Fibroblast of upper back skin (primary cell): ENCODE data around the gene HAGH.
A peak's percentile ranks its signal among the peaks of the same experiment; 100 is the strongest.

Experiments used
- DNase-seq: peaks from one replicate; pipeline ENCODE4 v3.0.0-alpha.2; 2013

The HAGH gene

DNA sequence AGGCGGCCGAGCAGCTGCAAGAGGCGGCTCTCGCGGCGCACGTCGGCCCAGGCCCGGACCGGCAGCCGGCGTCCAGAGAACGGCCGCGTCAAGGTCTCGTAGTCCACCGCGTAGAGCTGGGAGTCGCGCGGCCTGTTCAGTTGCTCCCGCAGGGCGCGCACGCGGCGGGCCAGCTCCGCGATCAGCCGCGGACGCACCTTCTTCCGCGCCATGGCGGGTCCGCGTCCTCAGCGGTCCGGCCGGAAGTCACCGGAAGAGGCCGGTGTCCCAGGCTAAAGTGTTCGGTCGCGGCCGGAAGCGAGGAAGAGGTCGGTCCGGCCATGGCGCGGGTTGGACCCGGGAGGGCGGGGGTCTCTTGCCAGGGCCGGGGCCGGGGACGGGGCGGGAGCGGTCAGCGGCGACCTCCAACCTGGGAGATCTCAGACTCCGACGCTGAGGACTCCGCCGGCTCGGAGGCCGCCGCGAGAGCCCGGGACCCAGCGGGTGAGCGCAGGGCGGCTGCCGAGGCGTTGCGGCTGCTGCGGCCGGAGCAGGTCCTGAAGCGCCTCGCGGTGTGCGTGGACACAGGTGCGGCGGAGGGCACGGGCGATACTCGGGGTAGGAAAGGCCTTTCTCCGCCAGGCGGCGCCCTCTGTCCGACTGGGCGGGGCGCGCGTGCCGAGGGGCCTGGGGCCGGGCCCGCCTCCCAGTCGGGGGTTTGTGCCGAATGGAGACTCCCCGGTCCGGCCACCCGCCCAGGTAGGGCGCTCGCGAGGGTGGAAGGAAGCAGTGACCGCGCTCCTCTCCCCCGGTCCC, 53.5 kb downstream of the HAGH start, which contains the start of gene MRPS34:
MRPS34 (minus strand) TSS at position 227 of the 795 bp plus-strand sequence; CDS start at position 212, 15 bp downstream.
- peak; percentile 75 for DNase-seq

DNA sequence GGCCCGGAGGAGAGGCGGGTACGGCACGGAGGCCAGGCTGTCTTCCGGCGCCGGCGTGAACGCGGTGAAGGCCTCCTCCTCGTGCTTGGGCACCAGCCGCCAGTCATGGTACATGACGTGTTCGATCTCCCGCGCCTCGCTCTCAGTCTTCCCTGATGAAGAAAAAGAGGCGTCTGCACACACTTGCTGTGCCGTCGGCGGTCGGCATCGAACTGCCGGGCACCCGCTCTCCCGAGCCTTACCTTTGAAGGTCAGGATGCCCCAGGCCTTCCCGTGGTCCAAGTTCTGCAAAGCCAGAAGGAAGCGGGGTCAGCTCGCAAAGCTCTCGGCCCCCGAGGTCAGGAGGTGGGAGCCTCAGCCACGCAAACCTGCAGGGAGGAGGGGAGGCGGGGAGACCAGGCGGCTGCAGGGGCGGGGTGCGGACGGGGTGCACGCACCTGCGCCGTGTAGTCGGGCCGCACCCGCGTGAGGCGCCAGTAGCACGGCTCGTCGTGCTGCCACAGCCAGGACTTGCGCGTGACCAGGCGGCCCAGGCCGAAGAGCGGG, 54.2 kb downstream of the HAGH start, which contains the start of gene EME2:
EME2 (plus strand) TSS at position 449 of the 546 bp plus-strand sequence. CDS start 418 bp downstream, outside the sequence.
- DNase-seq = no peak

DNA sequence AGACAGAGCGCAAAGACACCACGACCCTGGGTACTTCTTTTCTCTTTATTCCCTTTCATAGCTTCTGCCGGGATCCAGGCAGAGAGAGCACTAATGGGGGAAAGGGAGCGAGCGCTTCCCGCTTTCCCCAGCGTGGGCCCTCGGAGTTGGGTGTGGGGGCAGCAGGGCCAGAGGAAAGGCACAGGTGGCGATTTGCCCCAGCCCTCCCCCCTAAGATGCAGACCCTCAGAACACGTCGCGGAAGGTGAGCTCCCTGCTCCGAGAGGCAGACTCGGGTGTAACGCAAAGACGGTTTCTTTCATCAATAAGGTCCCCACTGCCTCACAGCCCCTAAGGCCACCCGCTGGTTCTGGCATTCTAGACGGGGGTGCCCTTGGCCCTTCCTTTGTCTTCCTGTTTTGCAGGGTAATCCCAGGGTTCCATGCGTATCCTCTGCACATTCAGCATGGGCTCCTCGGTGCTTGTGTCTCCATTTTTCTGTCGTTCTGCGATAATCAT, 54.7 kb downstream of the HAGH start:
- no peak for DNase-seq

DNA sequence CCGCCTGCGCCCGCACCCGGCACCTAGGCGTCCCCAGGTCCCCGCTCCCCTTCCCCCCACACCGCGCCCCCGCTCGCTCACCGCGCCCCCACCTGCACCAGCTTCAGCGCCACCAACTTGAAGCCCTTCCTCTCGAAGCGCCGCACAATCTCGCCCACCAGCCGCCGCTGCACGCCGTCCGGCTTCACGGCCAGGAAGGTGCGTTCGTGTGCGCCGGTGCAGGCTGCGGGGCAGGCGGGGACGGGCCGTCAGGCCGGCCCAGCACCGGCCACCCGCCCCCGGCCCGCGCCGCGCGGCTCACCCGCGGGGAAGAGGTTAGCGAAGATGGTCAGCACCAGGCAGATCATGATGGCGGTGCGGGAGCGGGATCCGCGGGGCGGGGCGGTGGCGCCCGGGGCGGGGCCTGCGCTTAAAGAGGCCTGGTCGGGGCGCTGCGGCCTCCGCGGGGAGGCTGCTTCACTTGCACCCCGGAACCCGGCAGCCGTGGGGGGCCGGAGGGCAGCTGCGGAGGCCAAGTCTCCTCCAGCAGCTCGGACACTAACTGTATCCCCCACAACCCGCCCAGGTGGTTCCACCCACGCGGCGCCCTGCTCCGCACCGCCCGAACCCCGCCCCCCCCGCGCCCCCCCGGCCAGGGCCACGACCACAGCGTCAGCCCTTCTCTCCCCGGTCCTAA, 55.3 kb downstream of the HAGH start, which contains the start of gene NME3:
NME3 (minus strand) TSS at position 356 of the 676 bp plus-strand sequence; CDS start at position 347, 9 bp downstream.
- DNase-seq = peak; percentile 51

DNA sequence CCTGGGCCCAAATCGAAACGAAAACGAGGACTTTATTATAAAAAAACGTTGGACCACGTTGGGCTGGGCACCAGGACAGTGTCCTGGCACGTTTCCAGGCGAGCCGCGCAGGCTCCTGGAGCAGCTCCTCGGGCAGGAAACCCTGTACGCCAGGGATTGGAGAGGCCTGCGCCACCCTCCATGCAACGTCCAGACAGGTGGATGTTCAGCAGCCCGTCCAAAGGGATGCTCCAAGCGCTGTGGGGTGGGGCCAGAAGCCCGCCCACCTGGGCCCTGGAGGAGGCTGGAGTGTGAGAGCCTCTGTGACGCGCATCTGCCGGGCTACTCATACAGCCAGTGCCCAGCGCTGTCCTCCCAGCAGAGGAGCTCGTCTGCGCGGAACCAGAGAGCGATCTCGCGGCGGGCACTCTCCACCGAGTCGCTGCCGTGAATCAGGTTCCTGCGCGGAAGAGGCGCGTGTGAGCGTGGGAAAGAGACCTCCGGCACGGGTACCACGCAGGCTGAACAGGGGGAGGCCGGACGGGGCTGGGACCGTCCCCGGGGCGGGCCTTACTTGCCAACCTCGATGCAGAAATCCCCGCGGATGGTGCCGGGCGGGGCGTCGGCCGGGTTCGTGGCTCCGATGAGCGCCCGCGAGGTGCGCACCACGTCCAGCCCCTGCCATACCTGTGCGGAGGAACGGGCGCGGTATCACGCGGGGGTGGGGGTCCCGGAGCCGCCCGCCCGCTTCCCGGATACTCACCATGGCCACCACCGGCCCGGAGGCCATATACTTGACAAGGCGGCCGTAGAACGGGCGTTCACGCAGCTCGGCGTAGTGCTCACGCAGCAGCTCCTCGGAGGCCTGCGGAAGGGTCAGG, 56.1 kb downstream of the HAGH start:
- peak; percentile 35 for DNase-seq

DNA sequence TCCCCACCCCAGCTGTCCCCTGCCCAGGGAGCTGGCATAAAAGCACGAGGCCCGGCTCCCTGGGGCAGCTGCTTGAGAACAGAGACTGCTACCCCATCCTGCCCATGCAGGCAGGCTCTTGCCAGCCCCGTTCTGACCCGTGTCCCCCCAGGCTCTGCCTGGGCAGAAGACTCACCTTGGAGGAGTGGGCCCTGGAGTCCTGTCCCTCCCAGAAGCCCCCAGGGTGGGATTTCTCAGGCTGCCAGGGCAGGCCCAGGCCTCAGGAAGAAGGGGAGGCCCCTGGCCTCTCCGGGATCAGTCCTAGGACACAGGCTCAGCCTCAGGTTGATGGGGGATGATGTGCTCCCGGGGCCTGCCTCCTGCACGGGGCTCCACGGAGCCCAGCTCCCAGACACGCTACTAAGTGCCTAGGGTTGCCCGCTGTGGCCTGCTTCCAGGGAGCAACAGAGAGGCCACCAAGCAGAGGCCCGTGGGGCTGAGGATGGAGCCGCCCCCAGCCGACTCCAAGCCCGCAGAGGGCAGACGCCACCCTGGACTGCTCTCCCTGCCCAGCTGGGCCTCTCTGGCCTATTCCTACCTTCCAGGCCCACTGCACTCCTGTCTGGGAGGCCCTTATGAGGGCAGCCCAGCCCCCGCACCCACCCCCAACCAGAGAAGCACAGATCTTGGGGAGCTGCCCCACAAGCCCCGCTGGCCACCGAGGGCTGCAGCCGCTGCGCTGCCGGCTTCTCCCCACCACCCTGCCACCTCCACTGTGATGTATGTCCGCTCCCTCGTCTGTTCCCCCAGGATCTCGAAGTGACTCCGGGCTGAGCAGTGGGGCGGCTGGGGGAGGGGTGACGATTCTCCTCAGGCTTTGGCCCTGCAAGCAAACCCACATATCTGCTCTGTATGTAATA, 57.0 kb downstream of the HAGH start:
- no peak for DNase-seq

DNA sequence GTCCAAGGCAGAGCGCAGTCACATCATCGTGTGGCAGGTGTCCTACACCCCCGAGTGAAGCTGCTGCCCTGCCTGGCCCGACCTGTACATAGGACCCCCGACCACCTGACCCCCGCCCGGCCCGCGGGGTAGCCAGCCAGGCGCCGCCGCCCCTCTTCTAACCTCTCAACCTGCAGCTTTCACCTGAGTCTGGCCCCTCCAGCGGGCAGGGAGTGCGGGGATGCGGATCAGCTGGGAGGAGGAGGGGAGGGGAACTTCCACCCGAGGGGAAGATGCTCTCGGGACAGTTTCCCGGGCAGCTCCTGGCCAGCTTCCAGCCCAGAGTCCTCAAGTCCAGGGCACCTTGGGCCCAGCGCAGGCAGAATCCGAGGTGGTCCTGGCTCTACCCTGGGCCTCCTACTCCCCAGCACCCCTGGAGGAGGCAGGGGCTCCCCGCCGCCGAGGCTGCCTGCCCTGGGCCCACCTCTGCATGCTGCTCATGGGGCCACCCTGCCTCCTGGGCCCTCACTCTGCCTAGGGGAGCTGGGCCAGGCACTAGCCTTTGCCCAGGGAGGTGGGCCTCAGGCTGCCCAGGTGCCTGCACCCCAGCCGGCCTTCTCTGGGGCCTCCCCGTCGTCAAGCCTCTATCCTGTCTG, 57.7 kb downstream of the HAGH start:
- DNase-seq = no peak

DNA sequence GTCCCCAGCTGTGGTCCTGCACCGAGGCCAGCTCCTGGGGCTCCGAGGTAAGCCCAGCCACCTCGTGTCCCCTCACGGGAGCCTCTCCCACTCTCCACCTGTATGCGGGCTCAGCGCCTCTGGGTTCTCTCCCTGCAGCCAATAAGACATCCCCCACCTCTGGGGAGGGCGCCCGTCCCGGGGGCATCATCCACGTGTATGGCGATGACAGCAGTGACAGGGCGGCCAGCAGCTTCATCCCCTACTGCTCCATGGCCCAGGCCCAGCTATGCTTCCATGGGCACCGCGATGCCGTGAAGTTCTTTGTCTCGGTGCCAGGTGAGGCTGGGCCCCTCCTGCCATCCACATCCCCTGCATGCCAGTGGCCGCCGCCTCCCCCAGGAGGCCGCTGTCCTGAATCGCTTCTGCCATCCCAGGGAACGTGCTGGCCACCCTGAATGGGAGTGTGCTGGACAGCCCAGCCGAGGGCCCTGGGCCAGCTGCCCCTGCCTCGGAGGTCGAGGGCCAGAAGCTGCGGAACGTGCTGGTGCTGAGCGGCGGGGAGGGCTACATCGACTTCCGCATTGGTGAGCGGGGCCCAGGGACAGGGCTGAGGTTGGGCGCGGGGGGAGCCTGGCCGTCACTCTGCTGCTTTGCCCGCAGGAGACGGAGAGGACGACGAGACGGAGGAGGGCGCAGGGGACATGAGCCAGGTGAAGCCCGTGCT, 58.4 kb downstream of the HAGH start:
- DNase-seq = no peak

DNA sequence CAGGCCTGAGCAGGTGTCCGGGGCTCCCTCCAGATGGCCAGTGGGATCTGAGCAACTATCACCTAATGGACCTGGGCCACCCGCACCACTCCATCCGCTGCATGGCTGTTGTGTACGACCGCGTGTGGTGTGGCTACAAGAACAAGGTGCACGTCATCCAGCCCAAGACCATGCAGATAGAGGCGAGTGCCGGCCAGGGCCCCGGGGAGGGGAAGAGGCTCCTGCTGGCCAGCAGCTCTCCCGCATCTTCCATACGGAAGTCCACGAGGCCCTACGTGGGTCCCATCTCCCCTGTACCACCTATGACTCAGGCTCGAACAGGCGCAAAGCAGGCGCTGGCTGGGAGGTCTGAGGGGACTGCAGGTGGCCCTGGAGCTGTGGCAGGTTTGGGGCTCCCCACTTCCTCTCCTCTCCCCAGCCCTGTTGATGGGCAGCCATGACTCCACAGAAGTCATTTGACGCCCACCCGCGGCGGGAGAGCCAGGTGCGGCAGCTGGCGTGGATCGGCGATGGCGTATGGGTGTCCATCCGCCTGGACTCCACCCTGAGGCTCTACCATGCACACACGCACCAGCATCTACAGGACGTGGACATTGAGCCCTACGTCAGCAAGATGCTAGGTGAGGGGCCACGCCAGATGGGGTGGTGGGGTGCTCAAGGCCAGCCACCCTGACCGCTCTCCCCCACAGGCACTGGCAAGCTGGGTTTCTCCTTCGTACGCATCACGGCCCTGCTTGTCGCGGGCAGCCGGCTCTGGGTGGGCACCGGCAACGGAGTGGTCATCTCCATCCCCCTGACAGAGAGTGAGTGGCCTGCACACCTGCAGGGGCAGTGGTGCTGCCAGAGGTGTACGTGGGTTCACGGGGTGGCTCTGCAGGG, 59.3 kb downstream of the HAGH start:
- DNase-seq = no peak

DNA sequence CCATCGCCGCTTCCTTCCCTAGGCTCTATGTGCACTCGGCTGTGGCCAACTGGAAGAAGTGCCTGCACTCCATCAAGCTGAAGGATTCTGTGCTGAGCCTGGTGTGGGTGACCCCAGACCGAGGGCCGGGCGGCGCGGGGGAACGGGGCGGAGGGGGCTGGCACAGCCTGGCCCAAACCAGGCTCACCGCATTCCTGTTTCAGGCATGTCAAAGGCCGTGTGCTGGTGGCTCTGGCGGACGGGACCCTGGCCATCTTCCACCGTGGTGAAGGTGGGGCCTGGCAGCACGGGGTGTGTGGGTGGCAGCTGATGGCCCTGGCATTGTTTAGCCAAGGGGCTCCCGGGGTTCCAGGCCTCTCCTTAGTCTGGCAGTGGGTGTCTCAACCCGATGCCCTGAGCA, 59.9 kb downstream of the HAGH start:
- DNase-seq = no peak

DNA sequence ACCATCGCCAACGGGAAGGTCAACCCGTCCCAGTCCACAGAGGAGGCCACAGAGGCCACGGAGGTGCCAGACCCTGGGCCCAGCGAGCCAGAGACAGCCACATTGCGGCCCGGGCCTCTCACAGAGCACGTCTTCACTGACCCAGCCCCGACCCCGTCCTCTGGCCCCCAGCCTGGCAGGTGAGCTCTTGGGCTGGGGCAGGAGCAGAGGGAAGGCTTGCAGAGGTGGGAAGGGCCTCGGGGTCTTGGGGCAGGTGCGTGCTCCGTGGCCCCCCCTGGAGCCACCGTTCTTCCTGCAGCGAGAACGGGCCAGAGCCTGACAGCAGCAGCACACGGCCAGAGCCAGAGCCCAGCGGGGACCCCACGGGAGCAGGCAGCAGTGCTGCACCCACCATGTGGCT, 60.4 kb downstream of the HAGH start:
- no peak for DNase-seq

DNA sequence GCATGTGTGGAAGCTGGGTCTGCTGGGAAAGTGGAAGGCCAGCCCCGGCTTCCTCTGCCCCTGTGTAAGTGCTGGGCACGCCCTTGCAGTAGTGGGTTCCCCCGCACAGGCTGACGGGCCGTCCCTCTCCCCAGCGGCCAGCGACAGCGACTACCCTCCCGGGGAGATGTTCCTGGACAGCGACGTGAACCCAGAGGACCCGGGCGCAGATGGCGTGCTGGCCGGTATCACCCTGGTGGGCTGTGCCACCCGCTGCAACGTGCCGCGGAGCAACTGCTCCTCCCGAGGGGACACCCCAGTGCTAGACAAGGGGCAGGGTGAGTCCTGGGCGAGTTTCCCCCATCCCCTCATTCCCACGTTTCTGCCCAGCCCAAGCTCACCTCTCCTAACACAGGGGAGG, 60.8 kb downstream of the HAGH start:
- no peak for DNase-seq

DNA sequence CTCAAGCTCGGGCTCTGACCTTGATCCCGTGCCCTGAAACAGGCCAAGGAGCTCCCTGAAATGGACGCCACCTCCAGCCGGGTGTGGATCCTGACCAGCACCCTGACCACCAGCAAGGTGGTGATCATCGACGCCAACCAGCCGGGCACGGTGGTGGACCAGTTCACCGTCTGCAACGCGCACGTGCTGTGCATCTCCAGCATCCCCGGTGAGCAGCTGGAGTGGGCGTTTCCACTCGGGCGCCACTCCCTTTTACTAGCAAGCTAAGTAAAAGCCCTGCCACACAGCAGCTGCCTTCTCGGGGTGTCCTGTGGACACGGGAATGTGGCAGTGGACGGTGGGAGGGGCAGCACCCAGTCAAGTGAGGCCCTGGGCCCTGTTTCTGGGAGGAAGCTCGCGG, 61.7 kb downstream of the HAGH start:
- DNase-seq = no peak

DNA sequence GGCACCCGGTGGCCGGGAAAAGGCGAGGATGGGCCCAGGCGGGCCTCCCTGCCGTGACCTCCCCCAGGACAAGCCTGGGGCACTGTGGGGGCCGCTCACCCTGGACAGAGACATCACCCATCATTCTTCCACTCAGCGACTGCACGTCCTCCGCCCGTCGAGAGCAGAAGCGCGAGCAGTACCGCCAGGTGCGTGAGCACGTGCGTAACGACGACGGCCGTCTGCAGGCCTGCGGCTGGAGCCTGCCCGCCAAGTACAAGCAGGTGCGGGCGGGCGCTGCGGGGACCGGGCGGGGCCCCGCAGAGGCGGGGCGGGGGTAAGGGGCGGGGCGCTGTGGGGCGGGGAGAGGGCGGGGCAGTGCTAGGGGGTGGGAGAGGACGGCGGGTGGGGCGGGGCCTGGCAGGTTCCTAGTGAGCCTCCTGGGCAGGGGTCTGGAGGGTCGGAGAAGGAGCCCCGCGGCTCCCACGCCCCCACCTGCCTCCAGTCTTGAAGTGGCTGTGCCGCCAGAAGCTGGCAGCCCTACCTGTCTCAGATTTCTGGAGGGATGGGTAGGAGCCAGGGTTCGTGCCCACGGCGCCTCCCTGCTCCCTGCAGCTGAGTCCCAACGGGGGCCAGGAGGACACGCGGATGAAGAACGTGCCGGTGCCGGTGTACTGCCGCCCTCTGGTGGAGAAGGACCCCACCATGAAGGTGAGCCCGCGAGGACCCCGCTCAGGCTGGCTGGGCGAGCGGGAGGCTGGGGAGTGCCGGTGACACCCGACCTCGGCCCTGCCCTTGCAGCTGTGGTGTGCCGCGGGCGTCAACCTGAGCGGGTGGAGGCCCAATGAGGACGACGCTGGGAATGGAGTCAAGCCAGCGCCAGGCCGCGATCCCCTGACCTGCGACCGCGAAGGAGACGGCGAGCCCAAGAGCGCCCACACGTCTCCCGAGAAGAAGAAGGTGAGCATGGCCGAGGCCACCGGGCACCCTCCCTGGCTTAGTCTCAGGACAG, 62.8 kb downstream of the HAGH start:
- DNase-seq = peak; percentile 52

DNA sequence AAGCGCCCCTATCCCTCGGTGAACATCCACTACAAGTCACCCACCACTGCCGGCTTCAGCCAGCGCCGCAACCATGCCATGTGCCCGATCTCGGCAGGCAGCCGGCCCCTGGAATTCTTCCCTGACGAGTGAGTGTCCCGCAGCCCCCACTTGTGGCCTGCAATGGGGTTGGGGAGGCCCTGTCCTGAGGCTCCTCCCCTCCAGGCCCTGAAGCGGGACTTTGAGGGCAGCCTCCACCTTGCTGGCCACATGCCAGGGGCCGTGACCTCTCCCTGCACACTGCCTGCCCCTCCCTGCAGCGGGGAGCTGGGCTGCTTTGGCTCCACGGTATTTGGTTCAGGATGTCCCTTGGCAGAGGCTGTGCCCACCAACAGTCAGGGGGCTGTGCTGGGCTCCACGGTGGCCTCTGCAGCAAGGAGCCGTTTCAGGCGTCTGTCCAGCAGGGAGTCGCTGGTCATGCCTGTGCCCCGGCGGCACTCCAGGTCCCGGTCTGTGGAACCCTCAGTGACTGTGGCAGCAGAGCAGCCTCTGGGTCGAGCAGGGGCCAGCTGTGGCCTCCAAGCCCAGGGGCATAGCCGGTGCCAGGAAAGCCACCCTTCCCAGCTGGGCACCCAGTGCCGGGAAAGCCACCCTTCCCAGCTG, 63.6 kb downstream of the HAGH start:
- no peak for DNase-seq

DNA sequence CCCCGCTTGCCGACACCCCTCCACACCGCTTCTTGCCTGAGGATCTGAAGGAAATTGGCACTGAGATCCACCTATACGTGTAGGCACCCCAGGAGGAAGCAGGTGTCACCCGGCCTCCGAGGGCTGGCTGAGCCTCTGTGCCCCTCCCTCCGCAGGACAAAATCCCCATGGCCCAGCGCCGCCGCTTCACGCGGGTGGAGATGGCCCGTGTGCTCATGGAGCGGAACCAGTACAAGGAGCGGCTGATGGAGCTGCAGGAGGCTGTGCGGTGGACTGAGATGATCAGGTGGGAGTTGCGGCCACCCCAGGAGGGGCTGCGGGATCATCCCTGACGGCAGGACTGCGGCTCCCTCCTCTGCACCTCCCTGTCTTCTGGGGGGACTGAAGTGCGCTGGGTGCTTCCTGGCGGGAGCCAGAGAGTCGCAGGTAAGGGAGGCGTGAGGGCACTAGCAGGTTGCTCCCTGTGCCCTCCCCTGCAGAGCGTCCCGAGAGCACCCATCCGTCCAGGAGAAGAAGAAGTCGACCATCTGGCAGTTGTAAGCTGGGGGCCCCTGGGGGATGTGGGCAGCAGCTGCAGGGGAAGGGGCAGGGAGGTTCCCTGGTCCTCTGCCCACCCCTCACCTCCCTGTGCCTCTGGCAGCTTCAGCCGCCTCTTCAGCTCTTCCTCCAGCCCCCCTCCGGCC, 64.3 kb downstream of the HAGH start:
- no peak for DNase-seq

DNA sequence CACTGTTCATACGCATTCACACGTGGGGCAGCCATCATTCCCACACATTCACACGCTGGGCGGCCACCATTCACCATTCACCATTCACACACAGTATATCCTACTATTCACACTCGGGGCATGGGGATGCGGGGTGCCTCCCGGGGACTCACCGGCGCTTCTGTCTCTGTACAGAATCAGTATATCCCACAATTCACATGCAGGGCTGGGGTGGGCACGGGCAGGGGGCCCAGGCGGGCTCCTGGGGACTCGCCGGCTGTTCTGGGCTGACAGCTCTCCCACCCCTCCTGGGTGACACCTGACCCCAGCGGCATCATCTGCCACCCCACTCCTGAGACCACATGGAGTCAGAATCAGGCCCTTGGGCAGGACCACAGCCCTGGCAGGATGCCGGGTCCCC, 64.9 kb downstream of the HAGH start:
- no peak for DNase-seq
